Ishikawa (cell line): Measurements from ENCODE around the gene SYDE1.

Experiments used
- EGR1 ChIP-seq: IDR thresholded peaks from 2 replicates; pipeline ENCODE4 v1.6.1; 2012
- EP300 ChIP-seq: IDR thresholded peaks from 2 replicates; pipeline ENCODE4 v1.6.1; 2012; ENCODE audit warnings: borderline replicate concordance
- MAX ChIP-seq: IDR thresholded peaks from 2 replicates; pipeline ENCODE4 v1.6.1; 2012

- TF ChIP-seq EP300 (no peak), EGR1 (no peak), MAX (no peak)
Measured at GRCh38 chr19:15107061-15108010, at the start of gene SYDE1.
